GM21515 (cell line): ENCODE measurements around the gene ATP6V0D1.
"Not testable (repeated sequence)": the region's sequence is repeated elsewhere in the genome, so short reads cannot be mapped to it uniquely, and the experiment has no call there.

Experiments
- ATAC-seq: cut with Tn5 transposase; IDR thresholded peaks from one replicate; pipeline ENCODE4 v1.9.1; 2021; ENCODE audit not compliant: unreplicated experiment

The ATP6V0D1 gene

DNA sequence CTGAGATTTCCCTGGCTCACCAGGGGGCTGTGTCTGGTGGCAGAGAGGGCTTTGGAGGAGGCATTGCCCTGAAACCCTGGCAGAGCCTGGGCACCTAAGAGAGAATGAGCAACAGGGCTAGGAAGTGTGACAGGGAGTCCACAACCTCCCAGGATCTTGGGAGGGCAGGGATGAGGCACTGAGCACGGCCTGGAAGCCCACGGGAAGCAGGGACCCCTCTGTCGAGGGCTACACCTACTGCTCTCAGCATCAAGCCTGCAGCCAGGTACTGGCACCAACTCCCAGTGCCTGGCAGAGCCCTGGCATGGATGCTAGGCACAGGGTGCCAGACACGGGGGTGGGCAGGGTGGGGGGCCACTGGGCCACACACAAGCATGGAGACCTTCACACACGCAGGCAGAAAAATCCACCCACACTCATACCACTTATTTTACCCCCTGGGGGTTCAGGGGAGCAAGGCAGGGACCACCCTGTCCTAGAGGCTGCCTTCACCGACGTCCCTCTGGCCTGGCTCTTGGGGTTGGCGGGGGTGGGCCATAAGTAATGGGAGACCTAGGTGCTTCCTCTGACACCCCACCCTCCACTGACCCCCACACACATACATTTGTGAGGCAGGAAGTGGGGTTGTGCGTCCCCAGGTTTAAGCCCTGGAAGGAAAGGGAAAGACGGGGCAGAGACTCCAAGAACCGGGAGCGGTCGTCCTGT lies 51.0 kb downstream of the ATP6V0D1 start:
- no peak for ATAC-seq

GRCh38 chr16:67429053-67429798 lies 51.7 kb downstream of the ATP6V0D1 start:
- no peak for ATAC-seq

- ATAC-seq, result no peak
These were observed 52.7 kb downstream of the ATP6V0D1 start for GRCh38 chr16:67428146-67428731.

GRCh38 chr16:67426950-67427349 lies 54.0 kb downstream of the ATP6V0D1 start:
- no peak for ATAC-seq

DNA sequence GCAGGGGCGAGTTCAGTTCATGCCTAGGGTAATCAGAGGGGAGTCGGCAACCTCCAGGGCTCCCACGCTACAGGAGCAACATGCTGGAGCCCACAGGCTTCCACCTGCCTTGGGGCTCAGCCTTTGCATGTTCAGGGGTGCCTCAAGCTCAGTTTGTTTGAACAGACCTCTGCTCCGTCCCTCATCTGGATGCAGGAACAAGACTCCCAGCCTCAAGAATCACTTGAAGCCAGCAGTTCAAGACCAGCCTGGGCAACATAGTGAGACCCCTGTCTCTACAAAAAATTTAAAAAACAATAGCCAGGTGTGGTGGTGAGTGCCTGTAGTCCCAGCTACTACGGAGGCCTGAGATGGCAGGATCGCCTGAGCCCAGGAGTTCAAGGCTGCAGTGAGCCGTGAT lies 54.9 kb downstream of the ATP6V0D1 start:
- ATAC-seq, result no peak

DNA sequence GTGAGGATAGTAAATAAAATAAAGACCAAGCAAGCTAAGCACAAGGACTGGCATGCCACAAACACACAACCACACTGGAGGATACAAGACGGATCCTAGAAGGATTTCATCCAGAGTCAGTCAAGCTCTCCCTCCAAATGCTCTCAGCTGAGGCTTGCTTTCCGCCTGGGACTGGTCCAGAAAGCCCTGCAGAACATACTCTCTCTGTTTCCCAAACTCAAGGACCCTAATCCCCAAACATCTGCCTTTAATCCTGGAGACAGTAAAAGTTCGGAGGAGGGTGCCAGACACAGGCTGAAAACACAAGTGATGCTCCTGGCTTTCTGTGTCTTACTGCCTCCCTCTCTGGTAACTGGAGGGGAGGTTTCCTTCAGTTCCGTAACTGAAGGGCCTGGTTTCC lies 55.4 kb downstream of the ATP6V0D1 start:
- no peak for ATAC-seq

DNA sequence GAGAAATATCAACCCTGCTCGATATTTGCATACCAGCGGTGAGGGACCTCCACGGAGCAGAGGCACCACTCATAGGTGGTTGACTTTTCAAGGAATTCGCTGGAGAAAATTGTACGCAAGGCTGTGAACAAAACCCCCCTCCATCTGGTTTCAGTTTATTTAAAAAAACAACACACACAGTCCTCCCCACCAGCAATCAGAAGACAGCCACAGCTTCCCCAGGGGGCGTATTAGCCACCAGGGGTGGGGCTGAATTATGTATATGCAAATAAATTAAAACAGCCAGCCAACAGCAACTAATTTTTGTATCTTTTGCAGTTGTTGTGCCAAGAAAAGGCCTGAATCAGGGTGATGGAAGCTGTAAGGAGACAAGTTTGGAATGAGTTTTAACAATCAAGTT lies 55.9 kb downstream of the ATP6V0D1 start:
- no peak for ATAC-seq

- no peak for ATAC-seq
These were observed 56.7 kb downstream of the ATP6V0D1 start for GRCh38 chr16:67424261-67424615.

- ATAC-seq, result no peak
These were observed 57.2 kb downstream of the ATP6V0D1 start for GRCh38 chr16:67423611-67424260.

DNA sequence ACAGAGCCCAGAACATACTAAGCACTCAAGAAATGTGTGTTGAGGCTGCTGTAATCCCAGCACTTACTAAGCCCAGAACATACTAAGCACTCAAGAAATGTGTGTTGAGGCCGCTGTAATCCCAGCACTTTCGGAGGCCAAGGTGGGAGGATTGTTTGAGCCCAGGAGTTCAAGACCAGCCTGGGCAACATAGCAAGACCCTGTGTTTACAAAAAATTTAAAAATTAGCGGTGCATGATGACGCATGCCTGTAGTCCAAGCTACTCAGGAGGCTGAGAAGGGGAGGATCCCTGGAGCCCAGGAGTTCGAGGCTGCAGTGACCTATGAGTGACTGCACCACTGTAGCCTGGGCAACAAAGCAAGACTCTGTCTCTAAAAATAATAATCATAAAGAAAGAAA lies 57.9 kb downstream of the ATP6V0D1 start:
- ATAC-seq, result no peak

GRCh38 chr16:67421030-67421429 lies 59.9 kb downstream of the ATP6V0D1 start:
- ATAC-seq, result no peak

- no peak for ATAC-seq
These were observed 61.0 kb downstream of the ATP6V0D1 start for GRCh38 chr16:67419931-67420330.

DNA sequence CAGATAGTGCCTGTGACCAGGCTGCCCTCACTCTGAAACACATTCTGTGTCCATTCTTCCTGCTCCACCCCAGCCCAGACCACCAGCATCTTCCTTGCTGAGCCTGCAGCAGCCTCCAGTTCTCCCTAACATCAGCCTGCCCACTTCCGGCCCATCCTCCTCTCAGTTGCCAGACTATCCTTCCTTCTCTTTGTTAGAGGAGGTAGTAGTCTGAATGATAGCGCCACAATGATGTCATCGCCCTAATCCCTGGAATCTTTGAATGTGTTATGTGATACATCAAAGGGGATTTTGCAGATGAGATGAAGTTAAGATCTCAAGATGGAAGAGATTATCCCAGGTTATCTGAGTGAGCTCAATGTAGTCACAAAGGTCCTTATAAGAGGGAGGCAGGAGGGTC lies 61.5 kb downstream of the ATP6V0D1 start:
- ATAC-seq, result no peak

DNA sequence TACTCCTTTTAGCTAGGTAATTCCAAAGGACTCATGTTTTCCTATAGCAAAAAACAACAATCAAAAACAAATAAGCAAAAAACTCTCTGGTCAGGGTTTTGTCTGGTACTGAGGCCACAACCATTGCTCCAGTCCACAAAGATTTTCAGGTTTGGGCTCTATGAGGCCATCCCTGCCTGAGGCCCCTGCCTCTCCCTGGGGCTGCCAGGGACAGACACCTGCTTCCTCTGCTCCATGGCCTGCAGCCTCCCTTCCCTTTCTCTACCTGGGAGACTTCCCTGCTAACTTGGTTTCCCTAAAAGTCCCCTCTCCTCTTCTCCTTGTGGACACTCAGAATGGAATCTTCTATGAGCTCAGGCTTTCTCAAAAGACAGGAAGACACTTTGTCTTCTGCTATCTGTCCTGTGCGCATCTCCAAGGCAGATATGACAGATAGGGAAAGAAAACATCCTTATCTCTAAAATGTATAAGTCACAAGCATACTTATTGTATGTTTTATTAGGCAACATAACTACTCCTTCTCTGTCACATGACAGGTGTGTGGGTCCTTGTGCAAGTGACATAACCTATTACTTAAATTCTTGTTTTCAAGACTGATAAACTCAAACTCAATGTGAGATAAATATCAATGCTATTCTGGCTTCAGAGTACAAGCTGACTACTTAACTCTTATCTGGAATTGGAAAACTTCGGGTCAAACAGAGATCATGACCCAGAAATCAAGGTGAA lies 63.5 kb downstream of the ATP6V0D1 start:
- ATAC-seq, result no peak

DNA sequence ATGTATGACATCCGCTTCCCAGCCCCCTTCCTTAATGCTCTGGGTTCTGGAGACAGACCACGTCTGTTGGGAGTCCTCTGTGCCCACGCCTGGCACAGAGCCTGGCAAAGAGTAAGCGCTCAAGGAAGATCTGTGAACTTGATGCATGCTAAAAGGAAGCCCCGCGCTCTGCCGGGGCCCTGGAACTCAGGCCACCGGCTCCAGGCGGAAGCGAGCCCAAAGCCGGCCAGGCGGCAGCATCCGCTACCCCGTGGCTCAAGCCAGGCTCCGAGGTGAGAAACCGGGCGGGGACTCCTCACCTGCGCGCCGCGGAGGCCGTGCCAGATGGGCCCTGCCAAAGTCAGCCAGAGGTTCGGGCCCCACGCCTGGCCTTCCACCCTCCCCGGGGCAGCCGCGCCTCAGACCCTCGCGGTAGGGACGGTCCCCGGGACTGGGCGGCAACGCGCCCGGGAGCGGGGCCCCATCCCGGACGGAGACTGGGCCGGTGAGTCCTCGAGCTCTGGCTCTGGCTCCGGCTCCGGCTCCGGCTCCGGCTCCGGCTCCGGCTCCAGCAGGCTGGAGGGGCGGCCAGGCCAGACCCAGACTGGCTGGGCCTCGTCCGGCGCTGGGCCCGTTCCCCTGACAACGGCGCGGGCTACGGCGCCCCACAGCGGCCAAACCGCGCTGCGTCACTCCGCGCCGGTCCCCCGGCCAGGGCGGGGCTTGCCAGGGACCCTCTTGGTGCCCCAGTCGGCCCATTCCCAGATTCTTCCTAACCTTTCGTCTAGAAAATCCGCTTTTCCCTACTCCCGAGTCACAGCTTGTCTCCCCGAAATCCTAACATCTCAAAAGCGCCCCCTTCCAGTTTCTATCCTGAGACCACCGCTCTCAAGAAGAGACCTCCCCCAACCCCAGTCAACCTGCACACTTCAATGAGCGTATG lies 64.8 kb downstream of the ATP6V0D1 start, which contains the start of gene ZDHHC1:
Gene ZDHHC1 (minus strand): TSS at position 606 of the 922 bp plus-strand sequence. CDS start 8,702 bp downstream, outside the sequence.
- ATAC-seq, result no peak

DNA sequence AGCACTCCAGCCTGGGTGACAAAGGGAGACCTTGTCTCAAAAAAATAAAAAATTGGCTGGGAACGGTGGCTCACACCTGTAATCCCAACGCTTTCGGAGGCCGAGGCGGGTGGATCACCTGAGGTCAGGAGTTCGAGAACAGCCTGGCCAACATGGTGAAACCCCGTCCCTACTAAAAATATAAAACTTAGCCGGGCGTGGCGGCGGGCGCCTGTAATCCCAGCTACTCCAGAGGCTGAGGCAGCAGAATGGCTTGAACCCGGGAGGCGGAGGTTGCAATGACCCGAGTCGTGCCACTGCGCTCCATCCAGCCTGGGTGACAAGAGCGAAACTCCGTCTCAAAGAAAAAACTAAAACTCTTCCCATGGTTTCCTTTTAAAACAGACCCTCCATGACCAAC lies 65.5 kb downstream of the ATP6V0D1 start:
- ATAC-seq, result not testable (repeated sequence)

DNA sequence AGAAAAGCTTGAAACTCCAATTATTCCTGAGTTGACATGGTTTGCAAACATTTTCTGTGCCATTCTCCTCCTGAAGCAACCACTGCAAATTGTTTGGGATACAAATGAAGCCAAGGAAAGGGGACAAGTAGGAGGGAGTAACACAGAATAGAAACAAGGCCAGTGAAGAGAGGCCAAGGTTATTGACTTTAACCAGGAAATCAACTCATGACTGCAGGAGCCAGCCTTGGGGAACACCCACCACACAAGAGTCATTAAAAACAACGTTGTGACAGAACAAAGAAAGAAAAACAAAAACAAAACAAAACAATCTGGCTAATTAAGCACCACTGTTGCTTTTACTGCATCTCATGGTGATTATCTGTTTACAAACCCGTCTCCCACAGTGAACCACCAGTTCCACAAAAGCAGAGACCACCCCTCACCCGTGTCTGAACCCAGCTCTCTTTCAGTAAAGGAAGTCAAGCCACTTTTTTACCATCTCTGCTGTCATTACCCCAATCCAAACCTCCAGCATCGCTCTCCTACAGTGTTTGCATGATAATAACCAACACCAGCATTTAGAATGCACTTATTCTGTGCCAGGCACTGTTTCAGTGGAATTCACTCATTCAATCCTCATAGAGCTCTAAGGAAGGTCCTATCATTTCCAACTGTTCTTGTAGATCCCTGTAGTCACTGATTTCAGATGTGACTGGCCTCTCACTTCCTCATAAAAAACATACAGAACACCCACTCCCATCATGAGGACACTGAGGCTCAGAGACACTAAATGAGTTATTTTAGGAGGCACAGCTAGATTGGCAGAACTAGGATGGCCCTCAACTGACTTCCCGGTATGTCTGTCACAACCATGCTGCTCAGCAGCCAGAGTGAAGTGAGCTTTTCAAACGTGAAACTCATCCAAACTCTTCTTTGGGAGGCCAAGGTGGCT lies 66.7 kb downstream of the ATP6V0D1 start:
- ATAC-seq, result no peak

- ATAC-seq, result no peak
These were observed 68.7 kb downstream of the ATP6V0D1 start for GRCh38 chr16:67412294-67412693.

DNA sequence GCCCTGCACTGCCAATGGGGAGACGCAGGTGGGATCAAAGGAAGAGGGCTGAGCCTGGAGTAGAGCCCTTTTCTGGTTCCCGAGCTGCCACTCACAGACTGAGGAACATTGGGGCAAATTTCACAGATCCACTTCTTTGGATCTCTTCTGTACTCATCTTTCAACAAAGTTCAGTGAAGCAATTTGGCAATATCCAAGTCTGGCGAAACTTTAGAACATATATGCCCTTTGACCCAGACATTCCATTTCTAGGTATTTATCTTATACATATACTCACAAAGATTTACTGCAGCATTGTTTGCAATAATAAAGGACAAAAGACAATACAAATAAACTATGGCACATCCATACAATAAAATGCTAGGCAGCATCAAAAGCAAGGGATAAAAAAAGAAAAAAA lies 69.6 kb downstream of the ATP6V0D1 start:
- no peak for ATAC-seq
